ENCODE results near the gene SYT2. TPM values are rescaled to one million over a fixed set of nuclear protein-coding genes. Genes with fewer than 3 reads are reported as not detected.
"Not testable (repeated sequence)": the region's sequence is repeated elsewhere in the genome, so short reads cannot be mapped to it uniquely, and the experiment has no call there.

The SYT2 gene
- total and polyA plus RNA-seq, 3 donors from 2014 or later: 2.0 to 7.2 (median 2.1) TPM

DNA sequence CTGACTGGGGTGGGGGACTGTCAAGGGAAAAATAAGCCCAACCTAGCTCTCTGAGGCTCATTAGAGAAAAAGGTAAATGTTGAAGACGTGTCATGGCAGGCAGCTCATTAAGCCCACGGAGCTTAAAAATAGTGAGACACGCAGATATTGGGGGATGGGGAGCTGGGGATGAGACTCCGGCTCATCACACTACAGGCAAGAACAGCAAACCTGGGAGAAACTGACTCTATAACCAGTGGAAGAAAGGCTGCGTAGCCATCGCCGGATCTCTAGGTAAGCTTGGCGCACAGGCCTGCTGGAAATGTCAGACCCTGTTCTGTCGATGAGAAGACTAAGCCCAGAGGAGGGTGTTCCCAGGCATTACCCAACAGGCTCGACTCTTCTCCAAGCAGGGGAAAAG lies 78.0 kb downstream of the SYT2 start:
- no peaks in the 10 kb centered on the region for H3K36me3 ChIP-seq (ENCODE audit: low read depth, missing control alignments)
- no peak overlapping the region for H3K4me3 ChIP-seq
- H3K27ac ChIP-seq: no peak overlapping the region
- H3K27me3 ChIP-seq: no peaks in the 10 kb centered on the region
- DNase-seq: no peak
- TF ChIP-seq POLR2A (IDR thresholded peaks at IDR 0.05): no peak
- TF ChIP-seq CTCF (IDR thresholded peaks at IDR 0.05): no peak
- intact Hi-C loops (cut with DNase I; ENCODE audit: low total_unique reads): no loop called here
- WGBS, 2 donors: 91% methylated on average over 10 of the region's 10 CpGs
- no peaks in the 10 kb centered on the region for H3K9me3 ChIP-seq
- H3K4me1 ChIP-seq: peaks cover 5% of the 10 kb centered on the region

- intact Hi-C loops (cut with DNase I; ENCODE audit: low total_unique reads): no loop called here
- Histone ChIP-seq H3K4me3 (no peak overlapping the region), H3K27me3 (no peaks in the 10 kb centered on the region), H3K4me1 (peaks cover 9% of the 10 kb centered on the region), H3K9me3 (no peaks in the 10 kb centered on the region), H3K27ac (no peak overlapping the region), H3K36me3 (ENCODE audit: low read depth, missing control alignments) (no peaks in the 10 kb centered on the region)
- WGBS, 2 donors: 71 to 85% methylated on average over 9 to 11 of the region's 11 CpGs
- no peak for DNase-seq
- TF ChIP-seq POLR2A (IDR thresholded peaks at IDR 0.05): no peak
- no peak for TF ChIP-seq CTCF (IDR thresholded peaks at IDR 0.05)
Measured at GRCh38 chr1:202631076-202631923, 79.0 kb downstream of the SYT2 start.

- H3K27me3 ChIP-seq: no peaks in the 10 kb centered on the region
- intact Hi-C loops (cut with DNase I; ENCODE audit: low total_unique reads): no loop called here
- DNase-seq: no peak
- H3K4me3 ChIP-seq: no peak overlapping the region
- H3K9me3 ChIP-seq: no peaks in the 10 kb centered on the region
- no peak overlapping the region for H3K27ac ChIP-seq
- WGBS, 2 donors: 96% methylated on average over 6 of the region's 6 CpGs; no CpG with 5 or more reads in 1 of the 2 donors
- no peaks in the 10 kb centered on the region for H3K36me3 ChIP-seq (ENCODE audit: low read depth, missing control alignments)
- TF ChIP-seq POLR2A (IDR thresholded peaks at IDR 0.05) (no peak), CTCF (IDR thresholded peaks at IDR 0.05) (no peak)
- H3K4me1 ChIP-seq: peaks cover 9% of the 10 kb centered on the region
Measured at GRCh38 chr1:202630541-202630940, 79.7 kb downstream of the SYT2 start.

DNA sequence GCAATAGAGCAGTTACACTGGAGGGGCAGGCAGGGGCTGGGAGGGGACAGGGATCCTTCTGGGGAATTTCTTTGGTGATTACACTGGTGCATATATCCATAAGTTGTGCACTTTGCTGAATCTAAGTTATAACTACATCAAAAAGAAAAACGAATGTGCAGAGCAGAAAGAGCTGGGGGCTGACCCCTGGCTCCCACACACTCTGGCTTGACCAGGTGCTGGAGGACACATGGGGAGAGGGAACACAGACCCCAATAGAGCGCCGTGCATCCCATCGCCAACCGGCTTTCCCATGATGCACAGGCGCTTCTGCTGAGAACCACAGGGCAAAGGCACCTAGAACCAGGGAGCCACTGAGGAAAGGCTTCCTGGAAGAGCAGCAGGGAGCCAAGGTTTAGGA lies 80.2 kb downstream of the SYT2 start:
- H3K4me1 ChIP-seq; H3K27ac ChIP-seq; H3K4me3 ChIP-seq; H3K27me3 ChIP-seq; DNase-seq; intact Hi-C loops (cut with DNase I; ENCODE audit: low total_unique reads); H3K9me3 ChIP-seq; H3K36me3 ChIP-seq (ENCODE audit: low read depth, missing control alignments): not testable (repeated sequence)
- WGBS, 2 donors: 81 to 83% methylated on average over 4 to 6 of the region's 6 CpGs

DNA sequence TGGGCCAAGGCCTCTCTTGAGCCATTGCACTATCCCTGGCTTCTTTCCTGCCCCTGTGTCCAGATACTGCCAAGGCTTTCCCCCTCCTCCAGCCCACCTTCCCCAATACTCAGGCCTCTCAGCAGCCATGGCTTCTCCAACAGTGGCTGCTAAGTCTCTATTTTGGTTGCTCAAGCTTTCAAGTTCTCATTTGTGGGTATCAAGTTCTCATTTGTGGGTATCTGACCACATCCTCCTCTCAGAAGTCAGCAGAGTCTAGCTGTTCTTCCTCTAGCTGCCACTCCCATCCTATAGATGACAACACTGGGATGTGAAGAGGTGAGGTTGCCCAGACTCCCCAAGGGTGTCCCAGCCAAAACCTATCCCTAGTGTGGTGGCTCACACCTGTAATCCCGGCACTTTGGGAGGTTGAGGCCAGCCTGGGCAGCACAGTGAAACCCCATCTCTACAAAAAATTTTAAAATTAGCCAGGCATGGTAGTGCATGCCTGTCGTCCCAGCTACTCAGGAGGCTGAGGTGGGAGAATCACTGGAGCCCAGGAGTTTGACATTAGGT lies 80.9 kb downstream of the SYT2 start:
- H3K27ac ChIP-seq; H3K36me3 ChIP-seq (ENCODE audit: low read depth, missing control alignments); H3K9me3 ChIP-seq; intact Hi-C loops (cut with DNase I; ENCODE audit: low total_unique reads); H3K4me1 ChIP-seq; H3K4me3 ChIP-seq; DNase-seq; H3K27me3 ChIP-seq: not testable (repeated sequence)
- 88 to 100% methylated on average over 1 to 2 of the region's 2 CpGs for WGBS, 2 donors
